GM12892 (cell line): ENCODE measurements around the gene TICRR.

Experiments
- DNase-seq: peaks from one replicate; pipeline ENCODE4 v3.0.0; 2011; ENCODE audit not compliant: insufficient read length
- FAIRE-seq: peaks from 2 replicates; lab custom pipeline; 2011; peaks lifted over from hg19 to GRCh38; lab: Jason Lieb, UNC
- POLR2A ChIP-seq: IDR thresholded peaks from 2 replicates; pipeline ENCODE4 v1.6.1; 2011; ENCODE audit warnings: low read depth, low read length, control low read depth
- POLR2AphosphoS5 ChIP-seq: IDR thresholded peaks from 2 replicates; pipeline ENCODE4 v1.6.1; 2011; ENCODE audit warnings: low read depth, low read length, control low read depth
- TAF1 ChIP-seq: IDR thresholded peaks from 2 replicates; pipeline ENCODE4 v1.6.1; 2011; ENCODE audit warnings: low read depth, mild to moderate bottlenecking, control low read depth, low read length, borderline replicate concordance

Gene TICRR

DNA sequence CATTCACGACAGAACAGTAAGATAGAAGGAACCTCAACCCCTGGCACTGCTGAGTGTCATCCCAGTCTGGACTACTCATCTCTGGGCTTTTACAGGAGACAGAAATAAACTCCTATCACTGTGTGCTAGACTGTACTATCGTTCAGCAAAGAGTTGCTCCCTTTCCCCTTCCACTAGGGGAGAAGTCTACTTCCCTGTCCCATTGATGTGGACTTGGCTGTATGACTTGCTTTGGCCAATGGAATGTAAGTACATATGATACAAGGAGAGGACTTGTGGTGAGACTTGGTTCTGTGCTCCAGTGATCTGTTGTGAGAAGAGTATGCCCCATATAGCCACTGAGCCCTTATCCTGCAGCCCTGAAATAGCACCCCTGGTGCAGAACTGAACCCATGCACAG, 85.3 kb downstream of the TICRR start:
- DNase-seq (no peak), FAIRE-seq (no peak)
- no peak for TF ChIP-seq POLR2A
- TF ChIP-seq TAF1 = no peak
- no peak for TF ChIP-seq POLR2AphosphoS5

DNA sequence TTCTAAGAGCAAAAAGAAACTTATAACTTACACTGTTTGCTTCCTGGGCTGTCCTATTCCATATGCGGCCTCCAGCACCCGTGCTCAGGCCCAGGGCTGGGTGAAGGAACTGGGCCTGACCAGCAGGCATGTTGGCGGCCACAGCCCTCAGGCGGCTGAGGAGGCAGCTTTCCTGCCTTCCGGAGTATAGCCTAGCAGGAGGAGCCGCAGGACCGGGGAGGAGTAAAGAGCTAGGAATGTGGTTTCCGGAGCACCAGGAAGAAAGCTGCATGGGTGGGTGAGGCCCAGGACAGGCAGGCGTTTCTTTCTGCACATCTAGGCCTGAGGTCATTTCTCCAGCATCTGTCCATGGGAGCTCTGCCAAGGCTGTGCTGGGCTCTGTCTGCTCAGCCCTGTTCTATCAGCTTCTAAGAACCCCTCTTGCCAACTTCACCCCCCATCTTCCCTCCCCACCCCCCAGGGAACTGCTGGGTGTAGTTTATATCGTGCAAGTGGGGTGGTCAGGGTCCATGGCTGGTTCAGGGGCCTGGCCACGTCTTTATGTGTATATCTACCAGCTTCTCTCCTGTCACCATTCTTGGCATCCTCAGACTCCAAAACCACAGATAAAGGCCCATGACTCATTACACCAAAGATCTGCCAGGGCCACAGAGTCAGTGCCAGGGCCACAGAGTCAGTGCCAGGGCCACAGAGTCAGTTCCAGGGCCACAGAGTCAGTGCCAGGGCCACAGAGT, 87.8 kb downstream of the TICRR start:
- FAIRE-seq (no peak), DNase-seq (no peak)
- TF ChIP-seq POLR2AphosphoS5 (no peak), POLR2A (no peak), TAF1 (no peak)

DNA sequence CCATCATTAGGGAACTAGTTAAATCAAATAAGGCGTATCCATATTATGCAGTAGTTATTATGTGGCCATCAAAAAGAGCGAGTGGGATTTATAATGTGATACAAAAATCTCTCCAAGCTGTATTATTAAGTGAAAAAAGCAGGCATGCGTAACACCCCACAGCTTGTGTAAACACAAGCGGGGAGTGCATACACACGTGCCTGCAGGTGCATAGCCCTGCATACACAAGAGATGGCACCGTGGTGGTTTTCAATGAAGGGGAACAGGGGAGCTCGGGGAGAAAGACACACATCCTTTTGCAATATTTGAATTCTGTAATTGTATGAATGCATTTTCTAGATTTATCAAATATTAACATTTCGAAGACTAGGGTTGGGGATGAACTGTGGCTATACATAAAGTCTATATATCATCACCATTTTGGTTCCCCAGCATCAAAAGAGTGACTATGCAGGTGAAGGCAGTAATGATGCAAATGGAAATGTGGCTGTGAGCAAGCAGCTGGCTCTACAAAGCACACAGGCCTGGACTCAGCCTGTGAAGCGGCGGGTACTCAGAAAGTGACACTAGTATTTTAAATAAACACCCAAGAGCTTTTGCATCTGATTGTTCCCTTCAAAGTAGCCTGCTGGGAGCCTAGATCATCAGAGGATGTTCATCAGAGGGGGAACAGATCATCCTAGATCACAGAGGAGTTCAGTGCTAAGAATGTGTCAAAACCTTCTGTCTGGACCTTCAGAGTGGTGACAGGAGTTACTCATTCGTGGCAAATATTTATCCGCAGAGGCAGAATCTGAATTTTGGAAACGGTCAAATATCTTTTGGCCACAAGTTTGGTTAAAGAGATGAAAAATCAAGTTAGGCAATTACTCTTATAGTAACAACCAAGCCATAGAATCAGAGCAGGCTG, 89.4 kb downstream of the TICRR start:
- TF ChIP-seq TAF1 (no peak), POLR2AphosphoS5 (no peak), POLR2A (no peak)
- DNase-seq = no peak
- FAIRE-seq = no peak

DNA sequence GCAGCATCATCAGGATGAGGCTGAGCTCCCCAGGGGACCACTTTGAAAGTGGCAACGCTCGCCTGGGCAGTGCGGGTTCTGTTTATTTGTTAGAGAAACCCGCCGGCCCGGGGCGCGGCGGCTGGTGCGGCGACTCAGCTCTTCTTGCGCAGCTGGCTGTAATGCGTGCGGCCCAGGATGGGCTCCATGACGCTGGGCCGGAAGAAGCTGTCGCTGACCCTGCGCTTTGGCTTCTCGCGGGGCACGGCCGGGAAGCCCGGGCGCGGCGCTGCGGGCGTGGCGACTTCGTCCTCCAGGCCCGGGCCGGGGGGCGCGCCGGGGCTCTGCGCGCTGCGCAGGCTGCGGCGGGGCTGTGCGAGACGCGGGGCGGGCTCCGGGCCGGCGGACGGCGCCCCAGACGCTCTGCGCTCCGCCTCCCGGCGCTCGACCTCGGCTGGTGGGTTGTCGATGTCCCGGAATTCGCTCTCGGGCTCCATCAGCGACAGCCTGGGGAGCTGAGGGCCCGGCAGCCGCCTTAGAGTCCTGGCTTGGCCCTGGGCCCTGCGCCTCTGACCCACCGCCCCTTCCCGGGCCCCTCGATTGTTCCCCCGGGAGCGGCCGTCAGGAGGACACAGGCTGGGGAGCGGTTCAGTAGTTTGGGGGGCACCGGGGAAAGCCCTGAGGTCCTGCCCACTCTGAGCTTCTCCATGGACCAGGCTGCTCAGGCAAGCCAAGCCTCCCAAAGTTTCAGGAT, 90.3 kb downstream of the TICRR start:
- FAIRE-seq = no peak
- no peak for TF ChIP-seq POLR2A
- TF ChIP-seq TAF1 = no peak
- TF ChIP-seq POLR2AphosphoS5 = no peak
- DNase-seq = no peak

DNA sequence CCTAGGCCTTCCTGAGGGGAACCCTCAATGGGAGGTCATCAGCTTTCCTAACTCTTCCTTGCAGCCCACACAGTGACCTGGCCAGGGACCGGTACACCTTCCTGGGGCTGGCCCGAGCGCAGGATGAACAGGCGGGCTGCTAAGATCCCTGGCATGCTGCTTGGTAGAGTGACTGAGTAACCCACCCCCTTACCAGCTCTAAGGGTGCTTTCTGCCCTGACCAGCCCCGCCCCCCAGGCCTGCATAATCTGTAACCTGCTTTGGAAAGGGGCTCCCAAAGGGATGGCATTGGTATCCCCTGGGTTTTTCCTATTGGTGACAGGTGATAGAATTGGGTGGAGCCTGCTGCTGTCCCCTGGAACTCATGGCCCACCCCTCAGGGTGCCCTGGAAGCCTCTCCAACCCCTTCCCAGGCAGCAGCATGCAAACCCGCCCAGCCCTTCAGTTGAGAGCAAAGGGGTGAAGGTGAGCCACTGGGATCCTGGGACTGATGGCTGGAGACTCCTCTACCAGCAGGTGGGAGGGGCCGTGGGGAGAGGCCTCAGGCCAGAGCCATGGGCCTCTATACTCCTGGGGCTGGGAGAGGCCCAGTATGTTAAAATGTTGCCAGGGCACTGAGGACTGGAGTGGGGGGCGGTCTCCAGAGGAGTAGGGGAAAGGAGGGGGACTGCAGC, 91.1 kb downstream of the TICRR start:
- DNase-seq (no peak), FAIRE-seq (no peak)
- TF ChIP-seq POLR2AphosphoS5 (no peak), TAF1 (no peak), POLR2A (no peak)

DNA sequence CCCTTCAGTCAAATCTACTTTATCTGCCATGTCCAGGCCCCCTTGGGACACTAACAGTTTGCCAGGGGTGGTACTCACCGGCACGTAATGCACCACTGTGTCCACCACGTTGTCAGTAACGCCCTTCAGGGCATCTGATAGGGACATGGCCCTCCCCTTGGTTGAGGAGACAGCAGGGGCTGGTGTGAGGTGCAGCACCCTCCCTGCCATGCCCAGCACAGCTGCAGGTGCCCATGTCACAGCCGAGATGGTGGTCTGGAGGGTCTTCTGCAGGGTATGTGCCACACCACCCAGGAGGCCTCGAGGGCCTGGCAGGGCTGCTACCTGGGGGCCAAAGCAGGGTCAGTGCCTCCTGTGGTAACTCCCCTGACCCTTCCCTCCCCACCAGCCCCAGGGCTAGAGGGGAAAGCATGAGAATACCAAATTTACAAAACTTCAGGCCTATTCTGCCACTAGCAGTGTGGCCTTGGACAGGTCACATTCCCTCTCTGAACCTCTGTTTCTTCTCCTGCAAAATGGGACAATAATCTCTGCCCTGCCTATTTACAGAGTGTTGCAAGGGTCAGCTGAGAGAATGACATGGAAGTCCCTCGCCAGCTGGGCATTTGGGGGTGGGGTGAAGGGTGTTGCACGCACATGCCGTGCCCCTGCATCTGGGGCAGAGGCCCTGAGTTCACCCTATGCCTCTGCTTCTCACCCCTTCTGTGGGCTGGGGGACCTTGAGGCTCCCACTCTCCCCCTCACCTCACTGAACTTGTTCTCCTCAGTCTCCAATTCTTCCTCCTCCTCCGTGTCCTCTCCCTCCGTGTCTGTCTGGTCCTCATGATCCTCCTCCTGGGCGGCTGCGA, 91.8 kb downstream of the TICRR start:
- TF ChIP-seq TAF1 (no peak), POLR2AphosphoS5 (no peak), POLR2A (no peak)
- DNase-seq = no peak
- FAIRE-seq = no peak

DNA sequence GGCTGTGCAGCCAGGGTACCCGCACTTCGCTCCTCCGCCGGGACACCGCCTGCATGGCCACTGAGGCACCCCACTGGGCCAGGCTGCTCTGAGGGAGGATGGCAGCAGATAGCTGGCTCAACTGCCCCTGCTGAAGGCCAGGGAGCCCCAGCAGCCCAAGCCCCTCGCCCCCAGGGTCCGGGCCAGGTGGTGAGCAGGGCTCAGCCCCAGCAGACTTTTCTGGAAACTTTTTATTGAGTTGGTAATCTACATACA, 92.4 kb downstream of the TICRR start:
- no peak for FAIRE-seq
- TF ChIP-seq POLR2AphosphoS5 (no peak), TAF1 (no peak), POLR2A (no peak)
- no peak for DNase-seq

DNA sequence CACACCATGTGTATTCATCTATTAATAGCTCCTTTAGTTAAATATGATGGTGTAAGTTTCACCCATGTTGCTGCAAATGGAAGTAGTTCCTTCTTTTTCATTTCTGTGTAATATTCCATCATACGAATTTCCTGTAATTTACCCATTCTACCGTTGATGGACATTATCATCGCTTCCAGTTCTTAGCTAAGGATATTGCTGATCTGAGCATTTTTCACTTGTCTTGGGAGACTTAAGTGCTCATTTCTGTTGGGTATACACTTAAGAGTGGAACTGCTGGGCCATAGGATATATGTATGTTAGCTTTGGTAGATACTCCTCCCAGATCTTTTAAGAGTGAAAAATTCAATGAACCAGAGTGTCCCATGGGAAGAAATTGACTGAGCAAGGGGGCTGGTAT, 92.9 kb downstream of the TICRR start:
- FAIRE-seq (no peak), DNase-seq (no peak)
- no peak for TF ChIP-seq TAF1
- TF ChIP-seq POLR2A = no peak
- TF ChIP-seq POLR2AphosphoS5 = no peak

DNA sequence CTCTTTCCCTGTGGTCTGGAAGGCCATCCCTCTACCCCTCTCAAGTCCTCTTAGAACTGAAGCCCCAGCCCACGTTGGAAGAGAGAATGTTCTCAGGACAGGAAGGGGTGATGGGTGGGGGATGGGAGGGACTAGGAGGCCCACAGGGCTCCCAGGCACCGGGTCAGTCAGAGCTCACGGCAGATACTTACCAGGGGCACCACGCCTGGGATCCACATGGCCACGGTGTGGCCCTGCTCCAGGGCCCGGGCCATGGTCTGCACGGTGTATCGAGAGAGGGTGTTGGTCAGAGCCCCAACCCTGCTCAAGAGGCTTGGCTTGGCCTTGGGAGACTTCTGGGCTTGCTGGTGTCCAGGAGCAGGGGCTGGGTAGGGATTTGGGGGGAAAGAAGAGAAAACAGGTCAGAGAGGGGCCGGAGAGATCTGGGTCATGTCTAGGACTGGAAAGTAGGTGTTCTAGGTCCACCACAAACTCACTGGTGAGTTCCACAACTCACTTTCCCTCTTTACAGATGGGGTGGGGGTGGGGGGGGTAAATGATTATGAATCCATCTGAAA, 94.1 kb downstream of the TICRR start:
- DNase-seq (no peak), FAIRE-seq (no peak)
- no peak for TF ChIP-seq TAF1
- no peak for TF ChIP-seq POLR2A
- TF ChIP-seq POLR2AphosphoS5 = no peak

DNA sequence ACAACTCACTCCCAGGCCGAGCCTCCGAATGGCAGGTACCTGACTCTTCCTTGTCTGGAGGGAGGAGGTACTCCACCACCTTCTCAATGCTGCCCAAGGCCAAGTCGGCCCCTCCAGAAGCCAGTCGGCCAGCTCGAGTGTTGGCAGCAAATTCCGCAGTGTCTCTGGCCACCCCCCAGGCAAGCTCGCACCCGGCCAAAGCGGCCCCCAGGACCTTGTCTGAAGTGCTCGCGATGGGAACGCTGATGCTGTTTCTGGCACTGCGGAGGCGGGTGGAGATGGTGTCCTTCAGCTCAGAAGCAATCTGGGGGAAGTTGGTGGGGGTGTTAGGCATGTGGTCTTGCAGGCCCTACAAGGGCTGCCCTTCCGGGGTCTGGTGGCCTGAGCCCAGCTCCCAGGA, 94.7 kb downstream of the TICRR start:
- TF ChIP-seq POLR2AphosphoS5 (no peak), TAF1 (no peak), POLR2A (no peak)
- FAIRE-seq = no peak
- no peak for DNase-seq
